Measurements from ENCODE around the gene CABCOCO1. TPM values are rescaled to one million over a fixed set of nuclear protein-coding genes. Genes with fewer than 3 reads are reported as not detected.

The CABCOCO1 gene
- total RNA-seq, 1 experiment from 2014 or later, result not detected

DNA sequence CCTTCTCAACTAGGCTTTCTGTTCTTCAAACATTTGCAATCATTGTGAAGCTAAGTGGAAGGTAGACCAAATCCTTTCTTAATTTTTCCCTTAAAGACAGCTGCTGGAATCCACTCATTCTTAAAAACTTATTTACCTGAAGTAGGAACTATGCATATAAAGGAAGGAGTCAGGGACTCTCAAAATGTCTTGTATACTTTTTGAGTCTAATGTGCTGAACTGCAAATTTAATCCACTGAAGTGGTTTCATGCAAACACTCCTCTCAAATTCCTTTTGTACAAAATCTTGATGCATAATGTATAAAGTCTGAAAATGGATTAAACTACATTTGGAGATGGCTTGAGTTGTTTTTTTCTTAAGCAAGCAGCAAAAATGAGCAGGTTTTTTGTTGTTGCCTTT is 118.0 kb downstream of the CABCOCO1 start:
- intact Hi-C loops (cut with micrococcal nuclease), result no loop called here
- ChIA-PET CTCF (interaction anchor here (0.6 to 1.1 kb wide), 3 partner anchors 28 to 174 kb away, joined by 3 to 5 read pairs (median 3); no protein-coding TSS in a partner anchor), POLR2A (interaction anchor here (1.6 to 1.7 kb wide), 2 partner anchors 12 to 19 kb away, joined by 5 to 7 read pairs; no protein-coding TSS in a partner anchor)
- H3K36me3 Mint-ChIP-seq (ENCODE audit: insufficient read depth, unreplicated experiment), result no peaks in the 10 kb centered on the region
- no peaks in the 10 kb centered on the region for H3K27me3 Mint-ChIP-seq (ENCODE audit: insufficient read depth, unreplicated experiment)
- H3K27ac Mint-ChIP-seq (ENCODE audit: low read depth, unreplicated experiment), result no peak overlapping the region
- DNase-seq (ENCODE audit: unreplicated experiment), result no peak
- H3K4me1 Mint-ChIP-seq (ENCODE audit: insufficient read depth, unreplicated experiment), result peaks cover 13% of the 10 kb centered on the region
- TF ChIP-seq, protein P1, sequence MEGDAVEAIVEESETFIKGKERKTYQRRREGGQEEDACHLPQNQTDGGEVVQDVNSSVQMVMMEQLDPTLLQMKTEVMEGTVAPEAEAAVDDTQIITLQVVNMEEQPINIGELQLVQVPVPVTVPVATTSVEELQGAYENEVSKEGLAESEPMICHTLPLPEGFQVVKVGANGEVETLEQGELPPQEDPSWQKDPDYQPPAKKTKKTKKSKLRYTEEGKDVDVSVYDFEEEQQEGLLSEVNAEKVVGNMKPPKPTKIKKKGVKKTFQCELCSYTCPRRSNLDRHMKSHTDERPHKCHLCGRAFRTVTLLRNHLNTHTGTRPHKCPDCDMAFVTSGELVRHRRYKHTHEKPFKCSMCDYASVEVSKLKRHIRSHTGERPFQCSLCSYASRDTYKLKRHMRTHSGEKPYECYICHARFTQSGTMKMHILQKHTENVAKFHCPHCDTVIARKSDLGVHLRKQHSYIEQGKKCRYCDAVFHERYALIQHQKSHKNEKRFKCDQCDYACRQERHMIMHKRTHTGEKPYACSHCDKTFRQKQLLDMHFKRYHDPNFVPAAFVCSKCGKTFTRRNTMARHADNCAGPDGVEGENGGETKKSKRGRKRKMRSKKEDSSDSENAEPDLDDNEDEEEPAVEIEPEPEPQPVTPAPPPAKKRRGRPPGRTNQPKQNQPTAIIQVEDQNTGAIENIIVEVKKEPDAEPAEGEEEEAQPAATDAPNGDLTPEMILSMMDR (IDR thresholded peaks at IDR 0.05; ENCODE audit: unreplicated experiment), result no peak
- no TSS peak for BruUV-seq (replicated peaks)
- no peaks in the 10 kb centered on the region for H3K9me3 Mint-ChIP-seq (ENCODE audit: unreplicated experiment)
- no peak overlapping the region for H3K4me3 Mint-ChIP-seq (ENCODE audit: unreplicated experiment)

DNA sequence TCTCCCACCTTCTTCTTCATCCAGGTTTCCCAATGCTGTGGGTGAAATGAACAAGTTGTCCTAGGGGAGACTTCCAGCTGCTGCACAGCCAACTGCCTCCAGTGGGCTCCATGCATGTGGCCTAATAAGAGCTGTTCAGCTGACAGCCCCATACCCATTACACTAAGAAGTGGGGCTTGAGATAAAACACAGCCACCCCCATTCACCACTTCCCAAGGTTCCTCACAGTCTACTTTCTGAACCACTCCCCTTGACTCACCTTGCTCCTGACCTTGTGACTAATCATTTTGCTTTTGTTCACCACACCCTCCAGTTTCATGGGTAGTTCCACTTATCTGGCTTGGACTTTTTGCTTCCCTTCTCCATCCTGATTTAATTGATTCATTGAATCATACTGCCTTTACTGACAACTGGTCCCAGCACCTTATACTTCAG is 119.3 kb downstream of the CABCOCO1 start:
- peak; percentile 34 for DNase-seq (ENCODE audit: unreplicated experiment)
- no TSS peak for BruUV-seq (replicated peaks)
- intact Hi-C loops (cut with micrococcal nuclease), result no loop called here
- no peaks in the 10 kb centered on the region for H3K36me3 Mint-ChIP-seq (ENCODE audit: insufficient read depth, unreplicated experiment)
- H3K27ac Mint-ChIP-seq (ENCODE audit: low read depth, unreplicated experiment), result peak overlapping the region; percentile 13
- no peaks in the 10 kb centered on the region for H3K27me3 Mint-ChIP-seq (ENCODE audit: insufficient read depth, unreplicated experiment)
- TF ChIP-seq, protein P1 (IDR thresholded peaks at IDR 0.05; ENCODE audit: unreplicated experiment), result no peak
- peaks cover 19% of the 10 kb centered on the region for H3K4me1 Mint-ChIP-seq (ENCODE audit: insufficient read depth, unreplicated experiment)
- CTCF ChIA-PET, result interaction anchor here (0.9 kb wide), 1 partner anchor 34 kb away, joined by 3 read pairs; no protein-coding TSS in a partner anchor
- H3K9me3 Mint-ChIP-seq (ENCODE audit: unreplicated experiment), result no peaks in the 10 kb centered on the region
- POLR2A ChIA-PET, result interaction anchor here (1.0 to 1.7 kb wide), 3 partner anchors 9 to 21 kb away, joined by 3 to 7 read pairs (median 5); no protein-coding TSS in a partner anchor
- H3K4me3 Mint-ChIP-seq (ENCODE audit: unreplicated experiment), result no peak overlapping the region

DNA sequence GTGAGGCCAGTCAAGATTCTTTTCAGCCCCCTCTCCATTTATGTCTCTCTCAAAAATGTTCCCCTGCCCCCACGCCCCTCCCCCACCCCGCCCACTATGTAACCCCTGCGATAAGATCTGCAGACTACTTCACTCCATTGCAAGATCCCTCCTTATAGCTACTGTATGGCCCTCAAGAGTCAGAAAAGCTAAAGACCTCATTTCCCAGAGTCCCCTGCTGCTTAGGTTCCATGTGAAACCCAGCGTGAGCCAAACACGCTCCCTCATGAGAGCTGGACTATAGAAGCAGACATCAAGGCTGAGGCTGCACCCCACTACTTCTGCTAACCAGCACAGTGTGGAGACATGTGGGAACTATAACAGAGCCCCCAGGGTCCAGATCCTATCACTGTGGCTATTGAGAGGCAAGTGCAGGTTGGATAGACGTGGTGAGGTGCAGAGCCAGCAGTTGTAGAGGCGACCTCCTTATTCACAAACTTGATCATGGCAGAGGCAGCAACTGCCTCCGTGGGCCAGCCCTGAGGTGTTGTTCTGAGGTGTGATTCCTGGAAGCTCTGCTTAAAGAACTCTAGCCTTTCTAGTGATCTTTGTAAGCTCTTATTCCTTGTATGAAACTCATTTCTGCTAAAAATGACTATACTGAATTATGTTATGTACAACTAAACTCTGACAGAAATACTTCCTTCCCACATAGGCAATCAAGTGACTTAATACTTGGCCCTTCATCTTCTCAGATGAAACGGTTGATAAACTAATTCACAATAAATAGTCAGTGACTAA is 121.8 kb downstream of the CABCOCO1 start:
- no peak for DNase-seq (ENCODE audit: unreplicated experiment)
- Mint-ChIP-seq H3K4me3 (ENCODE audit: unreplicated experiment) (no peak overlapping the region), H3K27ac (ENCODE audit: low read depth, unreplicated experiment) (no peak overlapping the region), H3K4me1 (ENCODE audit: insufficient read depth, unreplicated experiment) (peaks cover 24% of the 10 kb centered on the region), H3K27me3 (ENCODE audit: insufficient read depth, unreplicated experiment) (no peaks in the 10 kb centered on the region), H3K36me3 (ENCODE audit: insufficient read depth, unreplicated experiment) (no peaks in the 10 kb centered on the region), H3K9me3 (ENCODE audit: unreplicated experiment) (no peaks in the 10 kb centered on the region)
- no TSS peak for BruUV-seq (replicated peaks)
- intact Hi-C loops (cut with micrococcal nuclease), result no loop called here
- TF ChIP-seq, protein P1 (IDR thresholded peaks at IDR 0.05; ENCODE audit: unreplicated experiment), result no peak
- ChIA-PET POLR2A (interaction anchor here (1.0 kb wide), 1 partner anchor 41 kb away, joined by 3 read pairs; no protein-coding TSS in a partner anchor), CTCF (interaction anchor here (0.6 to 0.9 kb wide), 3 partner anchors 30 to 159 kb away, joined by 3 to 4 read pairs (median 3); no protein-coding TSS in a partner anchor)

DNA sequence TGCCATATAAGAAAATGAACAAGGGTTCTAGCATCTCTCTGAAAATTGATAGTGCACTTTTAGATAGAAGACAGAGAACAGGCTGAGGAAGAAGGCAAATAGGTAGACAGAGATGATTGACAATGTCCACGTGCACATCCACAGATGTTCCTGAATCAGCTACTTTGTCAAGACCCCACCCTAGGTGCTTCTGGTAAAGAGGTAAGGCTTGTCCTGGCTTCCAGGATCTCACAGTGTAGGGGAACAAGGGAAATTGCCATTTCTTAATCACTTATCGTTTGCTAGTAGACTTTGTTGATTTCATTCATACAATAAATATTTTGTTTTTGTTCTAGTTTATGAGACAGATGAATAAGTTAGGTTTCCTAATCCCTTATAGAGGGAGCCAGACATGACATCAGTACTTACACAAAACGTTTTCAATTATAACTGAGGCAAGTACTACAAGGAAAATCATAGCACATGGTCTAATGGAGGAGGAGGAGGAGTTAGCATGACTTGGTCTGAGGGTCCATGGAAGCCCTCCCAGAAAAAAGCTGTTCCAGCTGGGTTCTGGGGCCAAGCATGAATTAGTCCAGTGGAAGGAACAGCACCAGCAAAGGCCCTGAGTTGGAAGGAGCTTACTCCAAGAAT is 122.9 kb downstream of the CABCOCO1 start:
- no peaks in the 10 kb centered on the region for H3K27me3 Mint-ChIP-seq (ENCODE audit: insufficient read depth, unreplicated experiment)
- H3K27ac Mint-ChIP-seq (ENCODE audit: low read depth, unreplicated experiment), result no peak overlapping the region
- H3K36me3 Mint-ChIP-seq (ENCODE audit: insufficient read depth, unreplicated experiment), result no peaks in the 10 kb centered on the region
- peaks cover 24% of the 10 kb centered on the region for H3K4me1 Mint-ChIP-seq (ENCODE audit: insufficient read depth, unreplicated experiment)
- TF ChIP-seq, protein P1 (IDR thresholded peaks at IDR 0.05; ENCODE audit: unreplicated experiment), result no peak
- CTCF ChIA-PET, result interaction anchor here (0.9 kb wide), 1 partner anchor 11 kb away, joined by 3 read pairs; no protein-coding TSS in a partner anchor
- BruUV-seq (replicated peaks), result no TSS peak
- POLR2A ChIA-PET, result interaction anchor here (0.7 to 1.4 kb wide), 4 partner anchors 12 to 208 kb away, joined by 3 to 4 read pairs (median 4); no protein-coding TSS in a partner anchor
- H3K4me3 Mint-ChIP-seq (ENCODE audit: unreplicated experiment), result no peak overlapping the region
- no peaks in the 10 kb centered on the region for H3K9me3 Mint-ChIP-seq (ENCODE audit: unreplicated experiment)
- DNase-seq (ENCODE audit: unreplicated experiment), result no peak
- intact Hi-C loops (cut with micrococcal nuclease), result no loop called here
